ENCODE measurements around the gene PTH2R.
"Not testable (repeated sequence)": the region's sequence is repeated elsewhere in the genome, so short reads cannot be mapped to it uniquely, and the experiment has no call there.

PTH2R gene

GRCh38 chr2:208482453-208483015 lies 75.9 kb downstream of the PTH2R start:
- DNase-seq (ENCODE audit: low read depth in 2 of 2), result not testable (repeated sequence)

- DNase-seq (ENCODE audit: low read depth in 2 of 2), result no peak
These were observed 78.8 kb downstream of the PTH2R start for GRCh38 chr2:208485390-208485789.

- DNase-seq (ENCODE audit: low read depth in 2 of 2), result no peak
These were observed 82.3 kb downstream of the PTH2R start for GRCh38 chr2:208488686-208489564.

- DNase-seq (ENCODE audit: low read depth in 2 of 2), result no peak
These were observed 83.1 kb downstream of the PTH2R start for GRCh38 chr2:208489687-208490086.

GRCh38 chr2:208490492-208490891 lies 83.9 kb downstream of the PTH2R start:
- DNase-seq (ENCODE audit: low read depth in 2 of 2), result no peak

- DNase-seq (ENCODE audit: low read depth in 2 of 2), result no peak
These were observed 85.0 kb downstream of the PTH2R start for GRCh38 chr2:208491641-208492040.

- DNase-seq (ENCODE audit: low read depth in 2 of 2), result no peak
These were observed 85.5 kb downstream of the PTH2R start for GRCh38 chr2:208492069-208492468.

- DNase-seq (ENCODE audit: low read depth in 2 of 2), result no peak
These were observed 86.6 kb downstream of the PTH2R start for GRCh38 chr2:208493186-208493585.

- DNase-seq (ENCODE audit: low read depth in 2 of 2), result no peak
These were observed 89.5 kb downstream of the PTH2R start for GRCh38 chr2:208496129-208496528.

- DNase-seq (ENCODE audit: low read depth in 2 of 2), result no peak
These were observed 94.6 kb downstream of the PTH2R start for GRCh38 chr2:208501206-208501605.

- no peak for DNase-seq (ENCODE audit: low read depth in 2 of 2)
These were observed 95.7 kb downstream of the PTH2R start for GRCh38 chr2:208502288-208502687.

GRCh38 chr2:208505365-208505764 lies 98.8 kb downstream of the PTH2R start:
- DNase-seq (ENCODE audit: low read depth in 2 of 2), result not testable (repeated sequence)

GRCh38 chr2:208509586-208509985 lies 103.0 kb downstream of the PTH2R start:
- DNase-seq (ENCODE audit: low read depth in 2 of 2), result no peak

GRCh38 chr2:208511016-208511415 lies 104.4 kb downstream of the PTH2R start:
- DNase-seq (ENCODE audit: low read depth in 2 of 2), result no peak

GRCh38 chr2:208511573-208511972 lies 105.0 kb downstream of the PTH2R start:
- no peak for DNase-seq (ENCODE audit: low read depth in 2 of 2)

GRCh38 chr2:208515099-208515498 lies 108.5 kb downstream of the PTH2R start:
- no peak for DNase-seq (ENCODE audit: low read depth in 2 of 2)

- DNase-seq (ENCODE audit: low read depth in 2 of 2), result not testable (repeated sequence)
These were observed 116.5 kb downstream of the PTH2R start for GRCh38 chr2:208523069-208523468.

- not testable (repeated sequence) for DNase-seq (ENCODE audit: low read depth in 2 of 2)
These were observed 118.6 kb downstream of the PTH2R start for GRCh38 chr2:208525165-208525564.

GRCh38 chr2:208529796-208530195 lies 123.2 kb downstream of the PTH2R start:
- no peak for DNase-seq (ENCODE audit: low read depth in 2 of 2)

- no peak for DNase-seq (ENCODE audit: low read depth in 2 of 2)
These were observed 124.8 kb downstream of the PTH2R start for GRCh38 chr2:208531361-208531760.

- not testable (repeated sequence) for DNase-seq (ENCODE audit: low read depth in 2 of 2)
These were observed 129.0 kb downstream of the PTH2R start for GRCh38 chr2:208535578-208535977.

GRCh38 chr2:208541461-208541988 lies 134.9 kb downstream of the PTH2R start:
- no peak for DNase-seq (ENCODE audit: low read depth in 2 of 2)

GRCh38 chr2:208541989-208542464 lies 135.4 kb downstream of the PTH2R start:
- DNase-seq (ENCODE audit: low read depth in 2 of 2), result no peak

All from activated CD4-positive, alpha-beta T cell treated with anti-CD3 and anti-CD28 coated beads for 24 hours (primary cell).